NCI-H1092 (cell line): ENCODE results near the gene CENPP.
"Not testable (repeated sequence)": the region's sequence is repeated elsewhere in the genome, so short reads cannot be mapped to it uniquely, and the experiment has no call there.

ENCODE experiments used
- DNase-seq: peaks from one replicate; lab custom pipeline; 2025; lab: John Stamatoyannopoulos, UW

Gene CENPP

DNA sequence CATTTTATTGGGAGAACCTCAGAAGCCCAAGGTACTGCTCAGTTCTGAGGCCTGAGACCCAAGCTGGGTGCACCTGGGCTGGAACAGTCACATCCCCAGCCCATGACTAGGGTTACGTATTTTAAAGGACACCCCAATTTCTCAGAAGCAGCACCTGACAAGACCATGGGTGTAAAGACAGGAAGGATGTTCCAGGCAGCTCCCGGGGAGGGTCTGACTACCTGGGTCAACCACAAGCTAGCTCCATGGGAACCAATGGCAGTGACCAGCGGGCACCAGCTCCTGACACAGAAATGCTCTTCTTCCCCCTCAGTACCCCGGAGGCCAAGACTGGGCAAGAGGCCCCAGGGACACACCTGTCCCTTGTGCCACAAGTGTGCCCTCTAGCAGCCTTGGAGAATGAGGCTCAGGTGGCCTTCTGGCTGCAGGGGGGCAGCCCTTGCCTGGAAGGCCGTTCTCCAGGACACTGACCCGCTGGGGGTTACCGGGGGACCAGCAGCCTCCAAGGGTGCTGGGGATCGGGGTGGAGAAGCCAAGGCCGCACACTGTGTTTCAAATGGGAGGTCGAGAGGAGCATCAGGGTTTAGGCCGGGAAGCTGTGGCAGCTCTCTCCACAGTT, 291.6 kb downstream of the CENPP start:
- no peak for DNase-seq

DNA sequence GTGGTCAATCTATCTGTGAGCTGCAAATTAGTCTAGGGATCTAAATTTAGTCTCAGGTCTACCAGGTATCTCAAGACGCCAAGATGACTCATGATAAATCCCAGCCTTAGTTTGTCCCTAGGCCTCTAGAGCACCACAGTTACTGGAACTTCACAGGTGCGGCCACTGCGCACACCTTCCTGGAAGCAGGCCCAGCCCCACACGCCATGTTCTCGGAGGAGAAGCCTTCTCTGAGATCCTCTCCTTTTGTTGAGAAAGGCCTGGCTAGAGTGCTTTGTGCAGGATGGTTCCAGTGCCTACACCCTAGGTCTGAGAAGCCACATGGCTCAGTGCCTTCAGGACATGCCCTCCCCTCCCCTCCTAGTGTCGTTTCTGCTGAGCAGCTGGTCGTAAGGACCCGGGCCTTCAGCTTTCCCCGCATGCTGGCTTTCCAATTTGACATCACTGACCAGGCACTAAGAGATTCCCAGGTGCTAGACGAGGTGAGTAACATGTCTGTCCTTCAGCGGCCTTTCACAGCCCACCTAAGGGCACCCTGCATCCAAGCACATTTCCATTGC, 292.3 kb downstream of the CENPP start:
- no peak for DNase-seq

DNA sequence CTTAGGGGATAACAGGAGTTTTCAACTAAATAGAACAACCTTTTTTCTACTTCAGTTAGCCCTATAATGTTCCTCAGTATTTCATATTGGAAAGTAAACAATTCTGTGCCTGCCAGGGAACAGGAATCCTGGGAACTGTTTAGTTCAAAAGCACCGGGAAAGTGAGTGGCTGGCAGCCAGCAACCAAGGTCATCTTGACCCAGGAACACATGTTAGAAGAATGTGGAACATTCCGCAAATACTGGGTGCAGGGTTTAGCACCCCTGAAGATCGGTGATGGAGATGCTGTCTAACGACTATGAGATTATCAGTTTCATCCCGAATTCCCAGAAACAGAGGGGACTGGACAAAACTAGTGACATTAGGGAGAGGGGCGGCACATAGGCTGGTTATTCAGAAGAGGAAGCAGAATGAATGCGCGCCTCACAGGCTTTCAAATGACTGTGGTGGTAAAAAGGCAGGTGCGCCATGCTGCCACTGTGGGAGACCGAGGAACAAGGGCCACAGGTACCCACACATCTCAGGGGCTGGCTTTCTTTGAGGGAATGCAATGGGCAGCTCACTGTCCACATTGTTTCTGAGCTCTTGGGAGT, 293.0 kb downstream of the CENPP start:
- no peak for DNase-seq

DNA sequence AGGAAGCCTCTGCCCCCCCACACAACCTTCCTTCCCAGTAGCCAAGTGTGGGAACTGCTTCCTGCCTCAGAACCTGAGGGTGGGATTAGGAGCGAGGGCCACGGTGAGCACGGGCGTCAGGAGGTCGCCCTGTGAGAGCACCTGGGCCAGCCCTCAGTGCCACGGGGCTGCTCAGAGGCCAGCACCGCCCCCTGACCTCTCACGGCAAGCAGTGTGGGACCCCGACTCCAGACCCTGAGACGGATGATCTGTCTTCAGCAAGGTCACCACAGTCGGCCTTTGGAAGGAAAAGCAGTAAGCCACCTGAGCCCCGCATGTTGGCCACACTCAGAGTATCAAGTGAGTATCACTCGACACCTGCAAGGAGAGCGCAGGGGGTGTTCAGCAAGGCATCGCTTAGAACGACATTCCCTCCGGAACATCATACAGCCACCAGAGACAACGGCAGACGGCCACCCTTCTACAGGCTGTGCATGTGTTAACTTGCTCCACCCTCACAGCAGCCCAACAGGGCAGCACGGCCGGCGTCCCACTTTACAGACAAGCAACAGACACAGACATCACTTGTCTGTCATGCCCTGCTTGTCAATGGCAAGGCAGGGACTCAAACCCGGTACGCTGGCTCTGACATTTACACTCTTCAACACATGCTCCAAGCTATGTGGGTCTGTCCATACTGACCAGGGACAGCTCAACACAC, 294.0 kb downstream of the CENPP start:
- DNase-seq = no peak

- no peak for DNase-seq
These were observed 295.1 kb downstream of the CENPP start for GRCh38 chr9:92620845-92621244.

GRCh38 chr9:92623936-92624335, 298.2 kb downstream of the CENPP start:
- DNase-seq = not testable (repeated sequence)

DNA sequence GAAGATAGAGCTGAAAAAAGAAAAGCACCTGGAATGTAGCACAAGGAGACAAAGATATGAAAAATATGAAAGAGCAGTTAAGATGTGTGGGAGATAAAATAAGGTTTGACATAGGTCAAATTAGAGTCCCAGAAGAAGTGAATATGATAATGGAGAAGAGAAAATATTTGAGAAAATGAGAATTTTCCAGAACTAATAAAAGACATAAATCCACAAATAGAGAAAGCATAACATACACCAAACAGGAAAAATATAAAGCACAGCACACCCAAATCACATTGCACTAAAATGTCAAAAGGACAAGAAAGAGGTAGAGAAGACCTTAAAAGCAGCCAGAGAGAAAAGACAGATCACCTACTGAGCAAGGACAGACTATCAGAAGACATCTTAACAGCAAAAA, 300.7 kb downstream of the CENPP start:
- DNase-seq = no peak

DNA sequence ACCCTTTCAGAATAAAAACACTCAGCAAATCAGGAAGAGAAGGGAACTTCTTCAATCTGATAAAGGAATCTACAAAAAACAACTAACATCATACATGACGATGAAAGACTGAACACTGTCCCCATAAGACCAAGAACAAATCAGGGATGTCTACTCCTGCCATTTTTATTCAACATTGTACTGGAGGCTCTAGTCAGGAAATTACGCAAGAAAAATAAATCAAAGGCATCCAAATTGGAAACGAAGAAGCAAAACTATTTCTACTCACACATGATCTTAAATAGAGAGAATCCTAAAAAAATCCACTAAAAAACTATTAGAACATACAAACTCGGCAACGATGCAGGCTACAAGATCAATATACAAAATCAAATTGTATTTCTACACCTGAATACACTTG, 301.9 kb downstream of the CENPP start:
- no peak for DNase-seq

GRCh38 chr9:92631452-92632343, 305.9 kb downstream of the CENPP start:
- no peak for DNase-seq

DNA sequence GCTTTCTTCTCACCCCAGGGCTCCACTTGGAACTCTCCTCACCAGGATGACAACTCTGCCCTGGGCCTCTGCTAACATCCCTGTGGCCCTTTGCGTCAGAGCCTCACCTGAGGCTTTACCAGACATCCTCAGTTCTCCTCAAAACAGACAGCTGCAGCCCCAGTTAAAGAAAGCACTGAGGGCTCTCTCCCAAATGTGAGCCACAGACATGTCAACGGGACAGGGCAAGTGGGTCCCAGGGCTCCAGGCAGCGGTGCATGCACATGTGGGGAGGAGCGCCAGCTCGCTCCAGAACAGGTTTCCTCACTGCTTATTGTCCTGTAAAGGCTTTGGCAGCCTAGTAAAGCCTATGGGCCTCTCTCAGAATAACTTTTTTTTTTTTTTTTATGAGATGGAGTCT, 306.9 kb downstream of the CENPP start:
- DNase-seq = no peak

- no peak for DNase-seq
These were observed 308.0 kb downstream of the CENPP start for GRCh38 chr9:92633614-92634278.

DNA sequence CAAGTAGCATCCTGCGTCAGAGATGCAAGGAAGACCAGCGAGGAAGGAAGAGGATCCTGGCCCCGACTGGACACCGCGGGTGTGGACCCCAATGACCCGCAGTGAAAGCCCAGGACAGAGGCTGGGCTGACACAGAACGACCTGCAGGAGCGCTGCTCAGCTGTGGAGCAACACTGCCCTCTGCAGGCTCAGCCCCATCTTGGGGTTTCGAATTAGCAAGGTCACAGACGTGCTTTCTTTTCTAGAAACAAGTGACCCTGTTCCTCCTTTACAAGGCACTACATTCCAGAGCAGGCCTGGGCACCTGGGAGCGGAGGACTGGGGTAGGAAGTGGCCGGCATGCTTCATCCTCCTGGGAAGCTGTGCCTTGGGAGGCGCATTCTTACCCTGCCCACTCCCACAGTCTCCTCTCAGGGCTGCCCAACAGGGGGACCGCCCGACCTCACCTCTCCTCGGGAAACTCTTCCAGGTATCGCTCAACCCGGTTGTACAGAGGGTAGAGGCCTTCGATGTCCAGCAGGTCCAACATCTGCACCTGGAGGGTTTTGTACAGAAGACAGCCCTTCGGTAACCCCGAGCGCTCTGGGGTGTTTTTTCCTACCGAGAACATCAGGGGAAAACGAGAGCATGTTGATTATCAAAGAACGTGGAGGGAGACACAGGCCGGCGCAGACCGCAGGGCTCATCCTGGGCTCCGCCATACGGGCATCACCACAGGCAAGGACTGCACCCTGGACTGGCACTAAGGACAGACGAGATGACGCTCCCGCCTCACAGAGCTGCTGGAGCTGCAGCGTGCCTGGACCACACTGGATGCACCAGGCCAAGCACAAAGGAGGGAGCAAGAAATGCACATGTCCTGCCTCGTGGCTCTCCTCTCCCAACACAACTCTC, 309.2 kb downstream of the CENPP start:
- DNase-seq = peak; percentile 11

- no peak for DNase-seq
These were observed 310.0 kb downstream of the CENPP start for GRCh38 chr9:92635760-92636159.

DNA sequence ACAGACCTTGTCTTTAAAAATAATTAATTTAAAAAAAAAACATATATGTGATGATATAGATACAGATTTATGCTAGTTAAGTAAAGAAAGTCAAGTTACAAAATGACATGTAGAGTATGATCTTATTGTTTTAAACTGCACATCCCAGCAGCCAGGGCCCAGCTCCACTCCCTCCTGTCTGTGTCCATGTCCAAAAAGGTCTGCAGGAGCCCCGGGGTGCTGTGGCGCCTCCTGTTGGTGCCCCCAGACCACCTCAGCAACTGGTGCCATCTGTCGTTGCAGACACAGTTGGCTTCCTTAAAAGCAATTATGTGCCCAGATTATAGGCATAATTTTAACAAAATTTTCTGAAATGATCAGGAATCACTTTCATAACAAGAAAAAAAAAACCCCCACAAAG, 310.9 kb downstream of the CENPP start:
- no peak for DNase-seq

DNA sequence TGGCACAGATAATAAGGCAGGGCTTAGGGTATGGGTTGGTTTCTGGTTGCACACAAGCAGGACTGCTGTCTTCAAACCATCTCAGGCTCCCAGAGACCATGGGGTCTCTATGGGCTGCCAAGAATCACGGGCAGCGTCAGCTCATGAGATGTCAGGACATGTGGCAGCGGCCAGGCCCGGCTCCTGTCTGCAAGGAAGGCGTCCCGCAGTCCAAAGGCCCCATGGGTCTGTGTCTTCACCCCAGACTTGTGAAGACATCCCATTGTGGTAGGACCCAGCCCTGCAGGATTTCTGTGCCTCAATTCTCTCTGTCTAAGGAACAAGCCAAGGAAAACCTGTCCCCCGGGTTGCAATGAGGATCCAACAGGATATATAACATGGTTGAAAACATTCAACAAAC, 311.6 kb downstream of the CENPP start:
- DNase-seq = no peak

GRCh38 chr9:92637886-92638620, 312.3 kb downstream of the CENPP start:
- DNase-seq = no peak

GRCh38 chr9:92638621-92639101, 312.9 kb downstream of the CENPP start:
- DNase-seq = no peak

DNA sequence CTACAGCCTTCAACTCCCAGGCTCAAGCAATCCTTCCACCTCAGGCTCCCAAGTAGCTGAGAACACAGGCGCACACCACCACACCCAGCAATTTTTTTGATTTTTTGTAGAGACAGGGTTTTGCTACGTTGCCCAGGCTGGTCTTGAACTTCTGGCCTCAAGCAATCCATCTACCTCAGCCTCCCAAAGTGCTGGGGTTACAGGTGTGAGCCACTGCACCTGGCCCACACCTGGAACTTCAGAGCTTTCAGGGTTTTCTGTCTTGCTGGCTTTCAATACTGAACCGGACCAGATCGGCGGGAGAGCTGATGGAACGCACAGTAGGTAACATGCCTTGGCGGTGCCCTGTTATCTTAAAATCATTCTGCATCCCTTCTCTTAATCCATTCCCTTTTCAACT, 313.4 kb downstream of the CENPP start:
- DNase-seq = no peak

- DNase-seq = no peak
These were observed 314.1 kb downstream of the CENPP start for GRCh38 chr9:92639791-92640271.
